HG03139 (cell line): ENCODE data around the gene CHCHD6.

Experiments
- ATAC-seq: cut with Tn5 transposase; IDR thresholded peaks from one replicate; pipeline ENCODE4 v1.9.1; 2021; ENCODE audit not compliant: unreplicated experiment

CHCHD6 gene

GRCh38 chr3:126668450-126669401, 35.3 kb upstream of the CHCHD6 start:
- no peak for ATAC-seq

GRCh38 chr3:126671521-126671920, 32.5 kb upstream of the CHCHD6 start:
- ATAC-seq, result no peak

- ATAC-seq, result no peak
Measured at GRCh38 chr3:126672340-126672739, 31.7 kb upstream of the CHCHD6 start.

GRCh38 chr3:126672741-126673140, 31.3 kb upstream of the CHCHD6 start:
- no peak for ATAC-seq

GRCh38 chr3:126676919-126677705, 26.9 kb upstream of the CHCHD6 start:
- no peak for ATAC-seq

GRCh38 chr3:126677862-126678503, 26.1 kb upstream of the CHCHD6 start:
- ATAC-seq, result no peak

- no peak for ATAC-seq
Measured at GRCh38 chr3:126678693-126679317, 25.2 kb upstream of the CHCHD6 start.

GRCh38 chr3:126679318-126679751, 24.7 kb upstream of the CHCHD6 start:
- no peak for ATAC-seq

GRCh38 chr3:126679831-126680666, 24.0 kb upstream of the CHCHD6 start:
- no peak for ATAC-seq

- no peak for ATAC-seq
Measured at GRCh38 chr3:126680667-126681055, 23.4 kb upstream of the CHCHD6 start.

GRCh38 chr3:126682009-126682408, 22.0 kb upstream of the CHCHD6 start:
- no peak for ATAC-seq

GRCh38 chr3:126683069-126683468, 21.0 kb upstream of the CHCHD6 start:
- ATAC-seq, result no peak

GRCh38 chr3:126684218-126684751, 19.8 kb upstream of the CHCHD6 start:
- no peak for ATAC-seq

- ATAC-seq, result no peak
Measured at GRCh38 chr3:126685021-126685420, 19.0 kb upstream of the CHCHD6 start.

- ATAC-seq, result no peak
Measured at GRCh38 chr3:126685493-126685892, 18.5 kb upstream of the CHCHD6 start.

- no peak for ATAC-seq
Measured at GRCh38 chr3:126691765-126692164, 12.3 kb upstream of the CHCHD6 start.

- no peak for ATAC-seq
Measured at GRCh38 chr3:126692858-126693257, 11.2 kb upstream of the CHCHD6 start.

GRCh38 chr3:126693921-126694320, 10.1 kb upstream of the CHCHD6 start:
- no peak for ATAC-seq

GRCh38 chr3:126696701-126697267, 7.3 kb upstream of the CHCHD6 start:
- no peak for ATAC-seq
